Skeletal muscle tissue (tissue), 4 donors: ENCODE measurements around the gene CPNE7. TPM values are rescaled to one million over a fixed set of nuclear protein-coding genes. Genes with fewer than 3 reads are reported as not detected.

ENCODE experiments used
- H3K27ac ChIP-seq: one replicate; pipeline ENCODE4 v1.7.0; 2013; ENCODE audit warnings: mild to moderate bottlenecking, low read depth, low read length, inconsistent platforms
- H3K27me3 ChIP-seq, 3 donors: one replicate each; pipeline ENCODE4 v1.7.0; 2013; ENCODE audit warnings: low read length in 3 of 3; ENCODE audit not compliant: control insufficient read depth in 3 of 3, insufficient read depth in 3 of 3
- H3K36me3 ChIP-seq, 3 donors: one replicate each; pipeline ENCODE4 v1.7.0; 2013; ENCODE audit warnings: low read length in 3 of 3; ENCODE audit not compliant: control insufficient read depth in 3 of 3, insufficient read depth in 3 of 3
- H3K4me1 ChIP-seq, 3 donors: one replicate each; pipeline ENCODE4 v1.7.0; 2013; ENCODE audit warnings: low read length in 3 of 3, mild to moderate bottlenecking in 3 of 3; ENCODE audit not compliant: control insufficient read depth in 3 of 3, insufficient read depth in 3 of 3
- H3K4me3 ChIP-seq, 3 donors: one replicate each; pipeline ENCODE4 v1.7.0; 2013; ENCODE audit warnings: low read length in 3 of 3
- H3K9ac ChIP-seq, 3 donors: one replicate each; pipeline ENCODE4 v1.7.0; 2013; ENCODE audit warnings: low read length in 3 of 3, mild to moderate bottlenecking in 3 of 3, moderate library complexity in 2 of 3, low read depth in 1 of 3
- H3K9me3 ChIP-seq, 3 donors: one replicate each; pipeline ENCODE4 v1.7.0; 2013; ENCODE audit warnings: low read length in 3 of 3; ENCODE audit not compliant: control insufficient read depth in 3 of 3
- total RNA-seq: library from RNA; depleted of rRNA; stranded (reverse); fragments of >200 nt; gene quantifications from one replicate; pipeline ENCODE4 v1.2.3, GENCODE V29; 2014
- donor health status: Osteomylitis.

Gene CPNE7
- total RNA-seq, 1 donor from 2014 or later, result not detected

GRCh38 chr16:89588413-89589109, 13.0 kb downstream of the CPNE7 start:
- Histone ChIP-seq H3K4me3 (no peak overlapping the region), H3K9me3 (no peaks in the 10 kb centered on the region), H3K36me3 (no peaks in the 10 kb centered on the region), H3K4me1 (no peaks in the 10 kb centered on the region), H3K27me3 (peaks cover 0 to 12% (median 0%) of the 10 kb centered on the region in 3 donors), H3K27ac (no peak overlapping the region), H3K9ac (no peak overlapping the region)

- Histone ChIP-seq H3K27ac (no peak overlapping the region), H3K36me3 (no peaks in the 10 kb centered on the region), H3K9me3 (no peaks in the 10 kb centered on the region), H3K27me3 (peaks cover 0 to 6% (median 0%) of the 10 kb centered on the region in 3 donors), H3K4me1 (no peaks in the 10 kb centered on the region), H3K9ac (no peak overlapping the region), H3K4me3 (no peak overlapping the region)
These were observed 13.8 kb downstream of the CPNE7 start for GRCh38 chr16:89589241-89589926.

DNA sequence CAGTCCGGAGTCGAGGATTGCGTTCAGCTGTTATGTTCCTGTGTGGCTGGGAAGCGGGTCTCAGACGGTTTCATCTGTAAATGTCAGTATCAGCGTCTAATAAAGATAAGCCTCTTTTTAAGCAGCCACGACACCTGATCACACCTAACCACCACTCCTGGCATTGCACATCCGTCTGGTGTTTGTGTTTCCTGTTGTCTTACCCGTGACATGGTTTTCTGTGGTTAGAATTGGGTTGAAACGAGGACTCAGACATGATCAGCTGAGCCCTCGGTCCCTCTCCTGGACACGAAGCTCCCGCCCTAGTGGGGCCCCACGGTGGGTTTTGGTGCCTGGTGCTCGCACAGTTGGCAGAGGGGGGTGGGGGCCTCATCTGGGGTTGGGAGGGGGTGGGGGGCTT, 18.3 kb downstream of the CPNE7 start:
- Histone ChIP-seq H3K4me3 (no peak overlapping the region), H3K4me1 (no peaks in the 10 kb centered on the region), H3K27me3 (no peaks in the 10 kb centered on the region), H3K36me3 (no peaks in the 10 kb centered on the region), H3K9ac (no peak overlapping the region), H3K27ac (no peak overlapping the region), H3K9me3 (no peaks in the 10 kb centered on the region)

DNA sequence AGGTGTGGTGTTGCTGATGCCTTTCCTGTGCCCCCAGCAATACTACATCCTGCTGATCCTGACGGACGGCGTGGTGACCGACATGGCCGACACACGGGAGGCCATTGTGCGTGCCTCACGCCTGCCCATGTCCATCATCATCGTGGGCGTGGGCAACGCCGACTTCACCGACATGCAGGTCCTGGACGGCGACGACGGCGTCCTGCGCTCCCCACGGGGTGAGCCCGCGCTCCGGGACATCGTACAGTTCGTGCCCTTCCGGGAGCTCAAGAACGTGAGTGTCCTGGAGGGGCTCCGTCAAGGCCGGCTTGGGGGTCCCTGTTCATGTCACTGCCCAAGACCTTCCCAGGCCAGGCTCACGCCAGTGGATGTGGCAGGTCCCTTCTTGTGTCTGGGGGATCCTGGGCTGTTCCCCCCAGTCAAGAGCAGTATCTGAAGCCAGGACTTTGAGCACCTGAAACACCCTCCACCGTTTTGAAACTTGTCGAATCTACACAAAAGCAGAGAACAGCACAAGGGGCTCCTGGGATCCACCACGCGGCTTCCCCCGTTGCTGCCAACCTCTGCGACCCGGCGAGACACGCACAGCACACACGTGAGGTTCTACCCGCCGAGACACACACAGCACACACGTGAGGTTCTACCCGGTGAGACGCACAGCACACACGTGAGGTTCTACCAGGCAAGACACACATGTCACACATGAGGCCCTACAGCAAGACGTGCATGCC, 19.9 kb downstream of the CPNE7 start:
- peaks cover 0 to 8% (median 7%) of the 10 kb centered on the region in 3 donors for H3K27me3 ChIP-seq
- no peaks in the 10 kb centered on the region for H3K36me3 ChIP-seq
- H3K4me1 ChIP-seq, result no peaks in the 10 kb centered on the region
- H3K27ac ChIP-seq, result no peak overlapping the region
- H3K9me3 ChIP-seq, result no peaks in the 10 kb centered on the region
- H3K4me3 ChIP-seq, result no peak overlapping the region
- H3K9ac ChIP-seq, result no peak overlapping the region

DNA sequence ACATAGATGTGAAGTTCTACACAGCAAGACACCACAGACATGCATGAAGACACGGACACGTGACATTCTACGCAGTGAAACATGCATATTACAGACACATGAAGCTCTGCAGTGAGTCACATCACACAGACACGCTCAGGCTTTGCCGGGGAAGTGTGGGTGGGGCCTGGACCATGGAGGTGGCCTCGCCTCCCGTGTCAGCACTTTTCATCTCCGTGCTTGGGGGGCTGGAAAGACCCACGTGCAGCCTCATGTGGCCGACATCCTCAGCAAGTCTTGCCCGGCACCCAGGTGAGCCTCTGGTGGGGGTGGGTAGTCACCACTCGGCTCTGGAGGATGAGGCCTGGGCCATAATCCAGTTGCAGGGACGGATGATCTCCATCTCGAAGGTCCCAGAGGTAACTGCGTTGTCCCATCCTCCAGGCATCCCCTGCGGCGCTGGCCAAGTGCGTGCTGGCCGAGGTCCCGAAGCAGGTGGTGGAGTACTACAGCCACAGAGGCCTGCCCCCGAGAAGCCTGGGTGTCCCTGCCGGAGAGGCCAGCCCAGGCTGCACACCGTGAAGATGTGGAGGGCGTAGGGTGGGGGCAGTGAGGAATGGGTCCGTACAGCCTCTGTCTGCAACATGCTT, 20.6 kb downstream of the CPNE7 start:
- Histone ChIP-seq H3K9ac (no peak overlapping the region), H3K4me1 (no peaks in the 10 kb centered on the region), H3K36me3 (no peaks in the 10 kb centered on the region), H3K9me3 (no peaks in the 10 kb centered on the region), H3K27ac (no peak overlapping the region), H3K27me3 (peaks cover 0 to 10% (median 7%) of the 10 kb centered on the region in 3 donors), H3K4me3 (no peak overlapping the region)

- Histone ChIP-seq H3K27me3 (peaks cover 3 to 10% (median 10%) of the 10 kb centered on the region in 3 donors), H3K4me1 (peaks cover 0 to under 1% (median 0%) of the 10 kb centered on the region in 3 donors), H3K9ac (no peak overlapping the region), H3K9me3 (no peaks in the 10 kb centered on the region), H3K27ac (no peak overlapping the region), H3K4me3 (no peak overlapping the region), H3K36me3 (no peaks in the 10 kb centered on the region)
These were observed 21.5 kb downstream of the CPNE7 start for GRCh38 chr16:89596957-89597649.

- H3K9ac ChIP-seq, result no peak overlapping the region
- H3K4me1 ChIP-seq, result peaks cover 0 to 7% (median 3%) of the 10 kb centered on the region in 3 donors
These were observed 22.6 kb downstream of the CPNE7 start for GRCh38 chr16:89598199-89598598.

DNA sequence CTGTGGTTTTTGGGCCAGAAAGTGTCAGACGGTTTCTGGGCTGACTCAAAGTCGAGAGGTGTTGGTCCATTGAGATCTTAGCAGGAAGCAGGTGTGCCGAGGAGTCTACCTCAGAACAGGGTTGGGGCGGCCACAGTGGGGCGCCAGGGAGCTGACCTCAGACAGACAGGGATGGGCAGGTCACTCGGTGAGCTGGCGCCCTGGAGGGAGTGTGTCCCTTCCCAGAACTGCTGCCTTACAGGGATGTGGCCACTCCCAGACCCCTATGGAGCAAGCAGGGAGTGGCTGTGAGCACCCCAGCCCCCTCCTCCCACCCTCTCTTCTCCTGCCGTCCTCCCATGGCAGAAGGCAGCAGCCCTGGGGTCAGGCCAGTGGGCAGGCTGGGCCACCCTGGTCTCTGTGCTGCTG, 23.9 kb downstream of the CPNE7 start:
- Histone ChIP-seq H3K4me3 (no peak overlapping the region), H3K9ac (no peak overlapping the region), H3K9me3 (no peaks in the 10 kb centered on the region), H3K27ac (no peak overlapping the region), H3K36me3 (no peaks in the 10 kb centered on the region), H3K4me1 (peaks cover 0 to 7% (median 3%) of the 10 kb centered on the region in 3 donors), H3K27me3 (peaks cover 11 to 22% (median 16%) of the 10 kb centered on the region in 3 donors)

More at GRCh38 chr16:89598199-89598598, 22.6 kb downstream of the CPNE7 start:
- Histone ChIP-seq H3K27ac (no peak overlapping the region), H3K4me3 (no peak overlapping the region), H3K27me3 (peaks cover 11 to 21% (median 16%) of the 10 kb centered on the region in 3 donors), H3K36me3 (no peaks in the 10 kb centered on the region), H3K9me3 (no peaks in the 10 kb centered on the region)

DNA sequence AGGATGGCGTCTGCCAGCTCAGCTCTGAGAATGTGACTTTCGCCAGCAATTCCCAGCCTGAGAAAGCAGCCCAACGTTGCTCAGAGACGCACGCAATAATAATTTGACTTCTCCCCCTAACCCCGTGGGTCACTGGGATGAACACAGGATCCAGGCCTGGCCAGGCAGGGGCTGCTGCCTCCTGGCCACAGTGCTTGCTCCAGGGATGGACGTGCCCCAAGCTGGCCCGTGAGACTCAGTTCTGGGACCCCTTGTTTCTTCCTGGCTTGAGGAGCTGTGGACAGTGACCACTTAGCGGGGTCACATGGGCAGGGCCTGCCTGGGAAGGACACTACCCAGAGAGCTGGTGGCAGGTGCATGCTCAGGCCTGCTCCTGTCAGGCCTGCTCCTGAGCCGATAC, 24.3 kb downstream of the CPNE7 start:
- Histone ChIP-seq H3K4me3 (no peak overlapping the region), H3K36me3 (no peaks in the 10 kb centered on the region), H3K9ac (no peak overlapping the region), H3K4me1 (peaks cover 0 to 7% (median 3%) of the 10 kb centered on the region in 3 donors), H3K27me3 (peaks cover 15 to 26% (median 16%) of the 10 kb centered on the region in 3 donors), H3K9me3 (no peaks in the 10 kb centered on the region), H3K27ac (no peak overlapping the region)
